Aorta (tissue), 5 donors: ENCODE data around the gene ADAMTS8. TPM values are rescaled to one million over a fixed set of nuclear protein-coding genes. Genes with fewer than 3 reads are reported as not detected.

ENCODE experiments used
- ATAC-seq: fragments of 200-7000 bp; cut with Tn5 transposase; one replicate; pipeline ENCODE4 v1.9.1; 2022; ENCODE audit warnings: moderate library complexity; ENCODE audit not compliant: low FRiP score
- DNase-seq, 2 donors: peaks; one replicate each; pipeline ENCODE4 v3.0.0-alpha.2; 2020
- H3K27ac ChIP-seq, 2 donors: one replicate each; pipeline ENCODE4 v1.5.1; 2013; ENCODE audit warnings: low read length in 2 of 2, mild to moderate bottlenecking in 2 of 2, moderate library complexity in 2 of 2, control low read depth in 1 of 2, inconsistent platforms in 1 of 2, low read depth in 1 of 2
- H3K27me3 ChIP-seq, 2 donors: one replicate each; pipeline ENCODE4 v1.6.1; 2013; ENCODE audit warnings: control low read depth in 1 of 2, low read length in 1 of 2, mild to moderate bottlenecking in 1 of 2, moderate library complexity in 1 of 2; ENCODE audit not compliant: insufficient read depth in 2 of 2, control insufficient read depth in 1 of 2
- H3K36me3 ChIP-seq, 2 donors: one replicate each; pipeline ENCODE4 v1.6.1; 2013; ENCODE audit warnings: control low read depth in 1 of 2, low read length in 1 of 2, mild to moderate bottlenecking in 1 of 2; ENCODE audit not compliant: insufficient read depth in 2 of 2, control insufficient read depth in 1 of 2
- H3K4me1 ChIP-seq, 2 donors: one replicate each; pipeline ENCODE4 v1.6.1; 2013; ENCODE audit warnings: low read length in 2 of 2, control low read depth in 1 of 2, mild to moderate bottlenecking in 1 of 2, moderate library complexity in 1 of 2; ENCODE audit not compliant: insufficient read depth in 2 of 2, control insufficient read depth in 1 of 2
- H3K4me3 ChIP-seq, 2 donors: one replicate each; pipeline ENCODE4 v1.5.1; 2013; ENCODE audit warnings: low read length in 2 of 2, control low read depth in 1 of 2, mild to moderate bottlenecking in 1 of 2
- H3K9me3 ChIP-seq: one replicate; pipeline ENCODE4 v1.6.1; 2013; ENCODE audit warnings: mild to moderate bottlenecking, low read length; ENCODE audit not compliant: control insufficient read depth
- WGBS, 2 donors: extraction: QIAGEN DNeasy Blood & Tissue Kit; methylation state at CpG; one replicate each; pipeline ENCODE4 v1.1.7; 2013; 5-methylcytosine and 5-hydroxymethylcytosine counted together
- intact Hi-C, 2 donors: fragments of 100-400 bp; cut with DNase I; formaldehyde crosslinking; loops; one replicate each; pipeline versions ENCODE4 v1.14.2 to v1.15.0; 2022
- polyA plus RNA-seq, 2 donors: library from polyadenylated mRNA; stranded (reverse); fragments of 200-250 nt; gene quantifications; one replicate each; pipeline ENCODE4 v1.2.3, GENCODE V29; 2013
- total RNA-seq, 2 donors: library from RNA; stranded (reverse); fragmentation: NEBNext Ultra II Directional; extraction: Animal tissue kit (Norgen Biotek cat#: 25700); gene quantifications; one replicate each; pipeline ENCODE4 v1.2.1, GENCODE V29; 2021
- donor health status: healthy with polysubstance abuse.
- donor health status: Bipolar disorder and iron deficiency.
- donor health status: DM: no; HTN: no; CAD: no.
- donor health status: DM: no; HTN: no; CAD: no.
- donor health status: DM: yes; HTN: yes; CAD: no.

The ADAMTS8 gene
- total and polyA plus RNA-seq, 4 donors = 3.3 to 64.9 (median 7.2) TPM

GRCh38 chr11:130400781-130401483, 27.5 kb downstream of the ADAMTS8 start:
- intact Hi-C loops = no loop called here
- H3K27ac ChIP-seq = peak overlapping the region; percentile 9 to 85
- DNase-seq (peak in 1 of 2 donors; percentile 66), ATAC-seq (no peak)
- H3K27me3 ChIP-seq = no peaks in the 10 kb centered on the region
- H3K9me3 ChIP-seq = no peaks in the 10 kb centered on the region
- no peak overlapping the region for H3K4me3 ChIP-seq
- WGBS, 2 donors = 11% methylated on average over 13 of the region's 13 CpGs
- H3K36me3 ChIP-seq = no peaks in the 10 kb centered on the region
- H3K4me1 ChIP-seq = peaks cover 0 to 4% of the 10 kb centered on the region in 2 donors

- peaks cover 0 to 4% of the 10 kb centered on the region in 2 donors for H3K4me1 ChIP-seq
- no peak overlapping the region for H3K27ac ChIP-seq
- ATAC-seq = no peak
- no peak overlapping the region for H3K4me3 ChIP-seq
- no peaks in the 10 kb centered on the region for H3K9me3 ChIP-seq
- H3K36me3 ChIP-seq = no peaks in the 10 kb centered on the region
- no peak for DNase-seq
- H3K27me3 ChIP-seq = no peaks in the 10 kb centered on the region
- 85 to 94% methylated on average over 2 of the region's 2 CpGs for WGBS, 2 donors
- intact Hi-C loops = loop anchor here in 1 of 2 donors (10.0 kb wide), 1 partner anchor 184 kb away; no protein-coding TSS in a partner anchor
Observed at GRCh38 chr11:130399196-130399595, 29.2 kb downstream of the ADAMTS8 start.

- Histone ChIP-seq H3K9me3 (no peaks in the 10 kb centered on the region), H3K27ac (no peak overlapping the region), H3K4me3 (no peak overlapping the region), H3K4me1 (peaks cover 0 to 4% of the 10 kb centered on the region in 2 donors), H3K27me3 (no peaks in the 10 kb centered on the region), H3K36me3 (no peaks in the 10 kb centered on the region)
- WGBS, 2 donors = 86 to 87% methylated on average over 5 of the region's 5 CpGs
- no peak for DNase-seq
- no peak for ATAC-seq
- intact Hi-C loops = loop anchor here in 1 of 2 donors (10.0 kb wide), 1 partner anchor 183 kb away; no protein-coding TSS in a partner anchor
Observed at GRCh38 chr11:130397780-130398179, 30.6 kb downstream of the ADAMTS8 start.

- ATAC-seq = no peak
- intact Hi-C loops = loop anchor here in 1 of 2 donors (10.0 kb wide), 1 partner anchor 182 kb away; no protein-coding TSS in a partner anchor
- H3K27ac ChIP-seq = no peak overlapping the region
- peaks cover 0 to 4% of the 10 kb centered on the region in 2 donors for H3K4me1 ChIP-seq
- H3K27me3 ChIP-seq = no peaks in the 10 kb centered on the region
- DNase-seq = no peak
- H3K36me3 ChIP-seq = no peaks in the 10 kb centered on the region
- WGBS, 2 donors = 96 to 100% methylated on average over 2 of the region's 2 CpGs
- no peak overlapping the region for H3K4me3 ChIP-seq
- H3K9me3 ChIP-seq = no peaks in the 10 kb centered on the region
Observed at GRCh38 chr11:130396965-130397364, 31.4 kb downstream of the ADAMTS8 start.

GRCh38 chr11:130394615-130395014, 33.8 kb downstream of the ADAMTS8 start:
- Histone ChIP-seq H3K4me3 (no peak overlapping the region), H3K9me3 (no peaks in the 10 kb centered on the region), H3K4me1 (no peaks in the 10 kb centered on the region), H3K27me3 (no peaks in the 10 kb centered on the region), H3K27ac (no peak overlapping the region), H3K36me3 (no peaks in the 10 kb centered on the region)
- intact Hi-C loops = loop anchor here (5.0 to 10.0 kb wide), 3 partner anchors 33 to 182 kb away; partner anchors contain the start of gene ADAMTS8 (in 1 of the 2)
- ATAC-seq = no peak
- 73 to 74% methylated on average over 6 of the region's 6 CpGs for WGBS, 2 donors
- no peak for DNase-seq

- Histone ChIP-seq H3K9me3 (no peaks in the 10 kb centered on the region), H3K27ac (no peak overlapping the region), H3K36me3 (no peaks in the 10 kb centered on the region), H3K4me1 (no peaks in the 10 kb centered on the region), H3K27me3 (no peaks in the 10 kb centered on the region), H3K4me3 (no peak overlapping the region)
- DNase-seq (peak in 1 of 2 donors; percentile 43), ATAC-seq (no peak)
- WGBS, 2 donors = 3 to 10% methylated on average over 8 of the region's 8 CpGs
- intact Hi-C loops = loop anchor here (2.0 to 10.0 kb wide), 4 partner anchors 36 to 179 kb away; partner anchors contain the start of gene ADAMTS8 (in 2 of the 2)
Observed at GRCh38 chr11:130391711-130392110, 36.7 kb downstream of the ADAMTS8 start.

- intact Hi-C loops = loop anchor here (2.0 to 10.0 kb wide), 4 partner anchors 37 to 178 kb away; partner anchors contain the start of gene ADAMTS8 (in 2 of the 2)
- peak in 1 of 2 donors; percentile 36 for DNase-seq
- WGBS, 2 donors = 10 to 13% methylated on average over 12 of the region's 12 CpGs
- H3K4me3 ChIP-seq = no peak overlapping the region
- ATAC-seq = no peak
- no peaks in the 10 kb centered on the region for H3K27me3 ChIP-seq
- H3K9me3 ChIP-seq = no peaks in the 10 kb centered on the region
- H3K4me1 ChIP-seq = no peaks in the 10 kb centered on the region
- H3K27ac ChIP-seq = no peak overlapping the region
- H3K36me3 ChIP-seq = no peaks in the 10 kb centered on the region
Observed at GRCh38 chr11:130390071-130390758, 38.2 kb downstream of the ADAMTS8 start.

GRCh38 chr11:130389335-130389935, 39.0 kb downstream of the ADAMTS8 start:
- no peaks in the 10 kb centered on the region for H3K4me1 ChIP-seq
- H3K4me3 ChIP-seq = no peak overlapping the region
- ATAC-seq (no peak), DNase-seq (peak in 1 of 2 donors; percentile 55)
- H3K9me3 ChIP-seq = no peaks in the 10 kb centered on the region
- intact Hi-C loops = no loop called here
- 50 to 51% methylated on average over 16 of the region's 16 CpGs for WGBS, 2 donors
- H3K27me3 ChIP-seq = no peaks in the 10 kb centered on the region
- H3K36me3 ChIP-seq = no peaks in the 10 kb centered on the region
- H3K27ac ChIP-seq = no peak overlapping the region
